DOHH2 (cell line): ENCODE measurements around the gene FNDC3B.

ENCODE experiments used
- H3F3A ChIP-seq: fragments of 200-600 bp; sonication (generic), shearing (Covaris generic); 2 replicates; pipeline ENCODE4 v1.6.0; 2016; ENCODE audit warnings: antibody characterized with exemption, mild to moderate bottlenecking; ENCODE audit not compliant: control insufficient read depth, insufficient read depth
- H3K27ac ChIP-seq: fragments of 200-600 bp; sonication (generic); 2 replicates; pipeline ENCODE4 v1.5.1; 2014; ENCODE audit warnings: low read depth, mild to moderate bottlenecking, low read length, moderate library complexity
- H3K27me3 ChIP-seq: fragments of 200-600 bp; sonication (generic); 2 replicates; pipeline ENCODE4 v1.6.1; 2014; ENCODE audit warnings: mild to moderate bottlenecking, low read length, mixed read lengths; ENCODE audit not compliant: control insufficient read depth
- H3K36me3 ChIP-seq: fragments of 200-600 bp; sonication (generic); 2 replicates; pipeline ENCODE4 v1.6.1; 2014; ENCODE audit warnings: mild to moderate bottlenecking, low read length, moderate library complexity, mixed read lengths; ENCODE audit not compliant: control insufficient read depth
- H3K4me1 ChIP-seq: fragments of 200-600 bp; sonication (generic); 2 replicates; pipeline ENCODE4 v1.6.1; 2014; ENCODE audit warnings: mild to moderate bottlenecking, low read length, mixed read lengths; ENCODE audit not compliant: control insufficient read depth
- H3K4me2 ChIP-seq: fragments of 200-600 bp; sonication (generic); 2 replicates; pipeline ENCODE4 v1.6.0; 2014; ENCODE audit warnings: mild to moderate bottlenecking, low read length, moderate library complexity
- H3K4me3 ChIP-seq: fragments of 200-600 bp; sonication (generic); 2 replicates; pipeline ENCODE4 v1.5.1; 2014; ENCODE audit warnings: mild to moderate bottlenecking, low read length, mixed read lengths
- H3K79me2 ChIP-seq: fragments of 200-600 bp; sonication (generic); 2 replicates; pipeline ENCODE4 v1.6.1; 2014; ENCODE audit warnings: mild to moderate bottlenecking, low read length, mixed read lengths; ENCODE audit not compliant: control insufficient read depth
- H3K9me2 ChIP-seq: fragments of 200-600 bp; sonication (generic); replicated peaks from 2 replicates; pipeline ENCODE4 v1.6.1; 2014; ENCODE audit warnings: mild to moderate bottlenecking, low read length, mixed read lengths; ENCODE audit not compliant: control insufficient read depth
- H3K9me3 ChIP-seq: fragments of 200-600 bp; sonication (generic); 2 replicates; pipeline ENCODE4 v1.6.1; 2014; ENCODE audit warnings: antibody characterized with exemption, low read length, mixed read lengths; ENCODE audit not compliant: control insufficient read depth, insufficient read depth
- H4K20me1 ChIP-seq: fragments of 200-600 bp; sonication (generic); 2 replicates; pipeline ENCODE4 v1.6.0; 2014; ENCODE audit warnings: low read depth, mild to moderate bottlenecking, antibody characterized with exemption, low read length, moderate library complexity; ENCODE audit not compliant: control insufficient read depth, insufficient read depth
- CTCF ChIP-seq: fragments of 200-600 bp; sonication (generic); IDR thresholded peaks from one replicate; pipeline ENCODE4 v1.5.1; 2014; ENCODE audit warnings: antibody characterized with exemption, mild to moderate bottlenecking, low read depth, low read length; ENCODE audit not compliant: poor library complexity, severe bottlenecking
- EZH2phosphoT487 ChIP-seq: fragments of 200-600 bp; sonication (generic); IDR thresholded peaks from 2 replicates; pipeline ENCODE4 v1.6.1; 2017; ENCODE audit warnings: borderline replicate concordance, mild to moderate bottlenecking, antibody characterized with exemption, low read length, moderate library complexity, mixed read lengths

Gene FNDC3B

GRCh38 chr3:172103724-172104123, 64.3 kb downstream of the FNDC3B start:
- peaks cover 99% of the 10 kb centered on the region for H3K4me1 ChIP-seq
- H3K79me2 ChIP-seq: peaks cover 46% of the 10 kb centered on the region
- H4K20me1 ChIP-seq: peaks cover 8% of the 10 kb centered on the region; the same call in 1 of the 2 replicates

GRCh38 chr3:172104471-172105072, 65.2 kb downstream of the FNDC3B start:
- Histone ChIP-seq H3K4me3 (no peak overlapping the region), H3K27ac (no peak overlapping the region), H3K36me3 (no peaks in the 10 kb centered on the region), H3K4me1 (peaks cover 90% of the 10 kb centered on the region), H3F3A (peaks cover 18% of the 10 kb centered on the region), H4K20me1 (peaks cover 11% of the 10 kb centered on the region; the same call in 1 of the 2 replicates), H3K9me3 (no peaks in the 10 kb centered on the region), H3K79me2 (peaks cover 41% of the 10 kb centered on the region), H3K27me3 (no peaks in the 10 kb centered on the region), H3K4me2 (no peak overlapping the region), H3K9me2 (no peaks in the 10 kb centered on the region)
- TF ChIP-seq CTCF (no peak), EZH2phosphoT487 (no peak)

More at GRCh38 chr3:172103724-172104123, 64.3 kb downstream of the FNDC3B start:
- H3K4me3 ChIP-seq: no peak overlapping the region
- no peak for TF ChIP-seq CTCF
- no peak for TF ChIP-seq EZH2phosphoT487
- H3K9me3 ChIP-seq: no peaks in the 10 kb centered on the region
- no peak overlapping the region for H3K27ac ChIP-seq
- H3K27me3 ChIP-seq: no peaks in the 10 kb centered on the region
- H3F3A ChIP-seq: peaks cover 18% of the 10 kb centered on the region
- no peak overlapping the region for H3K4me2 ChIP-seq
- H3K9me2 ChIP-seq: no peaks in the 10 kb centered on the region
- no peaks in the 10 kb centered on the region for H3K36me3 ChIP-seq

- Histone ChIP-seq H3K79me2 (peaks cover 36% of the 10 kb centered on the region), H3F3A (peaks cover 9% of the 10 kb centered on the region), H3K4me3 (peak overlapping the region; percentile 32), H3K36me3 (no peaks in the 10 kb centered on the region), H3K9me3 (no peaks in the 10 kb centered on the region), H3K4me2 (peak overlapping the region; percentile 83), H3K27ac (no peak overlapping the region), H3K4me1 (peaks cover 73% of the 10 kb centered on the region), H4K20me1 (peaks cover 14% of the 10 kb centered on the region; the same call in 1 of the 2 replicates), H3K27me3 (no peaks in the 10 kb centered on the region), H3K9me2 (no peaks in the 10 kb centered on the region)
- TF ChIP-seq CTCF (no peak), EZH2phosphoT487 (no peak)
These were observed 66.9 kb downstream of the FNDC3B start for GRCh38 chr3:172106037-172106954.
